Immature natural killer cell (primary cell): Measurements from ENCODE around the gene GCN1. TPM values are rescaled to one million over a fixed set of nuclear protein-coding genes. Genes with fewer than 3 reads are reported as not detected.
A peak's percentile ranks its signal among the peaks of the same experiment; 100 is the strongest.

Experiments
- DNase-seq, 3 donors: peaks; one replicate each; pipeline ENCODE4 v3.0.0; 2022; ENCODE audit warnings: mixed read lengths in 1 of 3
- H3K27ac Mint-ChIP-seq, 6 donors: one replicate each; pipeline ENCODE4 v1.8.0; 2020; ENCODE audit warnings: mixed read lengths in 6 of 6, mild to moderate bottlenecking in 5 of 6, inconsistent platforms in 4 of 6, moderate library complexity in 3 of 6
- H3K27me3 Mint-ChIP-seq, 3 donors: one replicate each; pipeline ENCODE4 v1.8.0; 2020 to 2021; ENCODE audit warnings: low read depth in 3 of 3, mild to moderate bottlenecking in 3 of 3, mixed read lengths in 3 of 3, moderate library complexity in 3 of 3, inconsistent platforms in 1 of 3
- H3K36me3 Mint-ChIP-seq, 3 donors: one replicate each; pipeline ENCODE4 v1.8.0; 2020; ENCODE audit warnings: mixed read lengths in 3 of 3, inconsistent platforms in 2 of 3, mild to moderate bottlenecking in 2 of 3
- H3K4me1 Mint-ChIP-seq, 2 donors: one replicate each; pipeline ENCODE4 v1.8.0; 2020; ENCODE audit warnings: inconsistent platforms in 2 of 2, mild to moderate bottlenecking in 2 of 2, mixed read lengths in 2 of 2, moderate library complexity in 1 of 2
- H3K4me3 Mint-ChIP-seq, 5 donors: one replicate each; pipeline ENCODE4 v1.8.0; 2020; ENCODE audit warnings: mild to moderate bottlenecking in 5 of 5, mixed read lengths in 5 of 5, inconsistent platforms in 3 of 5, moderate library complexity in 3 of 5
- H3K9me3 Mint-ChIP-seq, 6 donors: one replicate each; pipeline ENCODE4 v1.8.0; 2020; ENCODE audit warnings: mild to moderate bottlenecking in 6 of 6, mixed read lengths in 6 of 6, inconsistent platforms in 4 of 6, moderate library complexity in 3 of 6
- polyA plus RNA-seq, 3 donors: library from polyadenylated mRNA; unstranded; fragments of 300-500 nt; fragmentation: Illumina TruSeq; gene quantifications; one replicate each; pipeline ENCODE4 v1.2.3, GENCODE V29; 2021

GCN1 gene
- polyA plus RNA-seq, 3 donors from 2014 or later = 9.7 to 26.4 (median 11.3) TPM

DNA sequence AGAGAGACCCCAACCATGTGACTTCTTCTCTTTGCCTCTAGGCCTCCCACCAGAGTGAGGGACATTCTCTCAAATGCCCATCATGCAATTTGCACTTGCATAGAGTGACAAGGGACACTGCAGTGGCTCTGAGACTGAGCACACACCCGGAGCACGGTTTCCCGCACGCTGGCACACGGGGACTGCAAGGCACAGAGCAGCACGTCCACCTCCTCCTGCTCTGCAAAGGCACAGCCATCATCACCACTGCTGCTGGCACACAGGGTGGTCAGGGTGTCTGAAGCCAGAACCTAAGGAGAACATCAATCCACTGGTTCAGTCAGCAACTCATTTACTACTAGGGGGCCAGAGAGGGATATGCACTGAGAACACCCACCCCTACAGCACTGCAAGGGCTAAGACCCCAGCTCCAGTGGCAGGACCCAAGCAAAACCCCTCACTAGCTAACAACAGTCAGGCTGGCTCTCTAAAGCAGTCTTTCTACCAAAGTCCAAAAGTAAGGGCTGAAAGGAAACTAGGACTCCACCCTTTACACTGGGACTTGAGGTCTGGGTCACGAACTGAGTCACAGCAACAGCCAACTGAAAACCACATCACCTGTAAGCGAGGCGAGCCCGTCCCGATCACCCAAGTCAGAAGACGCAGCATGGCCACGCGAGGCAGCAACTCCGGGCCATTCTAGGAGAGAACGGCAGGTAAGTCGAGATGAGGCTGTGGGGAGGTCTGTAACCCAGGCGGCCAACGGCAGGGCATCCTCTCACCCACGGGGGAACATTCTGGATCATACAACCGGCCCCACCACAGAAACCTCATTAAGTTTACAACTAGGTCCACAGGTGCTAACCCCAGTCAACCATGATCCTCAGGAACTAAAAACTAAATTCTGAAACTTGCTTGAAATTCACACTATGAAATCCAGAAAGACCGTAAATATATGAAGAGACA lies 37.9 kb downstream of the GCN1 start:
- Mint-ChIP-seq H3K27ac (peak overlapping the region in 2 of 6 donors; percentile 45 to 57), H3K4me3 (no peak overlapping the region), H3K4me1 (no peaks in the 10 kb centered on the region)

DNA sequence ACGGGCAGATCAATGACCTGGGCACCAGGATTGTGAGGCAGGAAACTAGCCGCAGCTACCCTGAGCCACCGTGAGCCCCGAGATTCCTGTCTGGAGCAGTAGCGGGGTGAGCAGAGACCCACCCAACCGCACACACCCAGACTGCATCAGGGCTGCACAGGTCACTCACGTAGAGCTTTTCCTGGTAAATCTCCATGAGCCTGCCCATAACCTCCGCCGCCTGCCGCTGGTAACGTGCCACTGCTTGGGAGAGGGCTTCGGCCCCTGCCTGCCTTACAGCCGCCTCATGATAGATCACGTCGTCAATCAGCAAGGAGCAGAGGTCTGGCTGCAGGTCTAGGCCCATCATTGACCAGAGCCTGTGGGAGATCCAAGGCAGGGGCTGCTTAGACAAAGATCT lies 39.4 kb downstream of the GCN1 start:
- H3K4me1 Mint-ChIP-seq = no peaks in the 10 kb centered on the region
- H3K27ac Mint-ChIP-seq = no peak overlapping the region
- peaks cover 0 to 5% (median 0%) of the 10 kb centered on the region in 3 donors for H3K27me3 Mint-ChIP-seq
- H3K4me3 Mint-ChIP-seq = no peak overlapping the region
- no peaks in the 10 kb centered on the region for H3K9me3 Mint-ChIP-seq
- DNase-seq = no peak
- H3K36me3 Mint-ChIP-seq = peaks cover 20 to 38% (median 24%) of the 10 kb centered on the region in 3 donors

More for the DNA sequence above, 37.9 kb downstream of the GCN1 start:
- Mint-ChIP-seq H3K27me3 (peaks cover 0 to 6% (median 0%) of the 10 kb centered on the region in 3 donors), H3K9me3 (no peaks in the 10 kb centered on the region), H3K36me3 (peaks cover 26 to 44% (median 30%) of the 10 kb centered on the region in 3 donors)
- DNase-seq = no peak

DNA sequence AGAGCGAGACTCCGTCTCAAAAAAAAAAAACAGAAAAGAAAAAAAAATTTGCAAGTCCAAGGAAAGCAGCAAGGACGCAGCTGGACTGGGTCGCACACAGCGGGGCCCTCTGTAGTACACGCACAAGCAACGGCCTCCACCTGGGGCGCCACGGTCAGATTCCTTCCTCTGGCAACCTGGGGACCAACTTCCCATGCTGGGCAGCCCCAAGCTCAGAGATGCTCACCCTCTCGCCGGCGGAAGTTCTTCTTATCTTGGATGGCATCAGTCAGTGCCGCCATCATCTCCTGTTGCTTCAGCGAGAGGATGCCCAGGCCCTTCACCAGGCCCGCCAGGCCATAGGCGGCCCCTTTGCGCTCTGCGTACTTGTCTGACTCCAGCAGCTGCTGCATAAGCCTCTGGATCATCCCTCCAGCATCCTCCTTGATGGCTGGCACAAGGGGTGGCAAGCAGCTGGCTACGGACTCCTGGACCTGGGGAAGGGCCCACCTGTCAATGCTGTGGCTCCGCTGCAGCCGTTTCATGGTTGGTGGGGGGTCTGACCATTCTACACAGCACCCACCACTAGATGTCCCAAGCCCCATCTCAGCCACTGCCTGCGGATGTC lies 43.5 kb downstream of the GCN1 start:
- no peak overlapping the region for H3K27ac Mint-ChIP-seq
- no peak for DNase-seq
- H3K4me3 Mint-ChIP-seq = no peak overlapping the region
- H3K4me1 Mint-ChIP-seq = no peaks in the 10 kb centered on the region
- peaks cover 16 to 36% (median 18%) of the 10 kb centered on the region in 3 donors for H3K36me3 Mint-ChIP-seq
- peaks cover 0 to 1% (median 0%) of the 10 kb centered on the region in 3 donors for H3K27me3 Mint-ChIP-seq
- no peaks in the 10 kb centered on the region for H3K9me3 Mint-ChIP-seq

DNA sequence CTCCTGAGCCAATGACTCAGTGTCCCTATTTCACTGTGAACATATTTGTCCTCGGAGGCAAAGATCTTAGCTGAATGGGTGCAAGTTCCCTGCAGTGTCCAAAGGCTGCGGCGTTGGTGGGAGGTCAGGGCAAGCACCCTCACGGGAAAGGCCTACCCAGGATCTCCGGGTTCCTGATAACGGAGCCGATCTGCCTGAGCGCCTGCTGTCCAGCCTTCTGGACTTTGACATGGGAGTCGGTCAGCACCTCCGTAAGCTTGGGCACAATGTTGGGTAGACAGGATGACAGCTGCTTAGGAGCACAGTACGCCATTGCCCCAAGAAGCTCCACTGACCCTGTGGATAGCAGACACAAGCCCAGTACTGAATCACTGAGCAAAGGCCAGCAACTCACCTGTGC lies 46.5 kb downstream of the GCN1 start:
- Mint-ChIP-seq H3K4me3 (no peak overlapping the region), H3K27me3 (peaks cover 0 to 1% (median 0%) of the 10 kb centered on the region in 3 donors), H3K4me1 (no peaks in the 10 kb centered on the region), H3K9me3 (no peaks in the 10 kb centered on the region), H3K36me3 (peaks cover 15 to 33% (median 16%) of the 10 kb centered on the region in 3 donors), H3K27ac (peak overlapping the region in 1 of 6 donors; percentile 6)
- DNase-seq = no peak

DNA sequence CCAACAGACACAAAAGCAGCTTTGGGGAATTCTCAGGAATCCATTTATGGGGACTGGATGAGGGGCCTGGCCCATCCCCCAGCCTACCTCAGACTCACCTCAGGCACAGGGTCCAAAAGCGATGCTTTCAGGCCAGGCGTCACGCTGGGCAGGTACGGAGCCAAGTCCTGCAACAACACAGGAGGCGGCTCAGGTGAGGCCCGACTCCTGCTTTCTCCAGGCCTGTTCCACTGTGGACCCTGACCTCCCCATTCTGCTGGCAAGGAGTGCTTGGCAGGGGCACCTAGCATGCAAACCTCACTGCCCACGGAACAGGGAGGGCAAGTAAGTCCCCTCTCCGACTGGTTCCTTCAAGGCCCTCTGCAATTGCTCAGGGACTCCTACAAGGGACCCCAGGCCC lies 49.4 kb downstream of the GCN1 start:
- H3K36me3 Mint-ChIP-seq = peaks cover 26 to 45% (median 32%) of the 10 kb centered on the region in 3 donors
- no peaks in the 10 kb centered on the region for H3K9me3 Mint-ChIP-seq
- no peak overlapping the region for H3K4me3 Mint-ChIP-seq
- no peak for DNase-seq
- no peak overlapping the region for H3K27ac Mint-ChIP-seq
- H3K27me3 Mint-ChIP-seq = no peaks in the 10 kb centered on the region
- no peaks in the 10 kb centered on the region for H3K4me1 Mint-ChIP-seq

DNA sequence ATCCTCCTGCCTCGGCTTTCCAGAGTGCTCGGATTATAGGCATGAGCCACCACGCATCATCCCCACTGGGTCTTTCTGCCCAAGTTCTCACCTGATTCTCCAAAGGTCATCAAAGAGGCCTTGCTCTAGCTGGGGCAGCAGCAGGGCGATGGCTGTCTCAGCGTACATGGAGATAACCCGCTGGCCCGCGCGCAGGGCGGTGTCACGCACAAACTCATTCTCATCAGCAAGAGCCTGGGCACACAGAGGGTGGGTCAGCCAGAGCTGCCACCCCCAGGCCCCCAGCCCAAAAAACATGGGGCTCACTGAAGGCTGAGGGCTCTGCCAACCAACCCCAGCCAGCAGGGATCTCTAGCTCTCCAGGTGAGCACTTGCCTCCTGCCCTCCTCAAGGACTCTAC lies 50.3 kb downstream of the GCN1 start:
- Mint-ChIP-seq H3K27ac (no peak overlapping the region), H3K9me3 (no peaks in the 10 kb centered on the region), H3K4me1 (no peaks in the 10 kb centered on the region), H3K36me3 (peaks cover 26 to 51% (median 35%) of the 10 kb centered on the region in 3 donors), H3K4me3 (no peak overlapping the region), H3K27me3 (no peaks in the 10 kb centered on the region)
- no peak for DNase-seq

DNA sequence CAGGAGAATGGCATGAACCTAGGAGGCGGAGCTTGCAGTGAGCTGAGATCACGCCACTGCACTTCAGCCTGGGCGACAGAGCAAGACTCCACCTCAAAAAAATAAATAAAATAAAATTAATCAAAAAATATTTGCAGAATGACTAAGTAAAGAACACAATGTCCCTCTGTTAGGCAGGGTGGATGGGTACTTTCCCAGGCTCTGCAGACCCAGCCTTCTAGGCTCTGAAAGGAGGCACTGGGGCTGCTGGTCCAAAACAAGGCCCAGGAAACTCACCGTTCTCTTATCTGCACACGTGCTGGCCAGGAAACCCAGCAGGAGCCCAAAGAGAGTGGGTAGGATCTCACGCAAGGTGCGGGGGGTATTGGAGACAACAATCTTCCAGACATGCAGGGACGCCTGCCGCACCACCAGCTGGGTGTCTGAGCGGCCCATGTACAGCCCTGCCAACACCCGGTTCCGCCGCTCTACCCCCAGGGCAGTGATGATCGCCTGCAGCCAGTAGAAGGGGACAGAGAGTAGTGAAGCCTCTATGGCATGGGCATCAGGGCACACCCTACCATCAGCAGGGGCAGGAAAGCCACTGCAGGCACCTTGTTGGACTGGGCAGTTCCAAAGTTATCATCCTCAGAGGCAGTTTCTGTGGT lies 52.2 kb downstream of the GCN1 start:
- no peak for DNase-seq
- Mint-ChIP-seq H3K36me3 (peaks cover 20 to 43% (median 26%) of the 10 kb centered on the region in 3 donors), H3K4me3 (no peak overlapping the region), H3K27ac (no peak overlapping the region), H3K9me3 (no peaks in the 10 kb centered on the region), H3K4me1 (no peaks in the 10 kb centered on the region), H3K27me3 (peaks cover 0 to 2% (median 0%) of the 10 kb centered on the region in 3 donors)

DNA sequence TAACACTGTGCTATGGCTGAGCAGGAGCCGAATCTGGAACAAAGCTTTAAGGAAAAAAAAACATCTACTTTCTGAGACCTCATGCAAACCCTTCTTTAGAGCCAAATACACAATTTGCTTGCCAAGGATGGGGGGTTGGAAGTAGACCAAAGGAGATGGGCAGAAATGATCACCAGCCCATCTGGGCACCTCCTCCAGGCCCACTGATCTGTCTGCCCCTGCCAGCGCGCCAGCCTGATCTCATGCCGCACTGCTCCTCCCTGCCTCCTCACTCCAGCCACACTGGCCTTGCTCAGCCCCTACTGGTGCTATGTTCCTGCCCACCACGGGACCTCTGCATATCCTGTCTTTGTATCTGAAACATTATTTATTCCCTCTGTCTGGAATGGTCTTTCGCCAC lies 53.2 kb downstream of the GCN1 start:
- H3K27ac Mint-ChIP-seq = peak overlapping the region in 3 of 6 donors; percentile 27 to 60 (median 41)
- no peak for DNase-seq
- H3K36me3 Mint-ChIP-seq = peaks cover 22 to 42% (median 24%) of the 10 kb centered on the region in 3 donors
- H3K4me1 Mint-ChIP-seq = no peaks in the 10 kb centered on the region
- no peak overlapping the region for H3K4me3 Mint-ChIP-seq
- no peaks in the 10 kb centered on the region for H3K9me3 Mint-ChIP-seq
- H3K27me3 Mint-ChIP-seq = peaks cover 0 to 2% (median 2%) of the 10 kb centered on the region in 3 donors

DNA sequence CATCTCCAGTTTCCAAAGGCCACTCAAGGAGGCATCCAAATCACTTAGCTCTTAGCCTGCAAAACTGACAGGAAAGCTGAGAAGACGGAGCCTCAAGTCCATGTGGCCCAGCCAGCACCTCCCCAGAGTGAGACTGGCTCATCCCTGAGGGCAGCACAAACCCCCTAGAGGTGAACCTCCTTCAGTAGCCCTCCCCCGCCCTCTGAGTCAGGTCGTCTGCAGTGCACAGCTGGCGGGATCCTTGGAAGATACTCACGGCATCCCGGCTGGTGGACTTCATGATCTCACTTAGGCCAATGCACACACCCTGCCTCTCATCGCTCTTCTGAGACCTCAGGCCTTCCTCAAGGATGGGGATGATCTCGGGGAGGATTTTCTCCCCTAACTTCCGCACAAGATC lies 53.9 kb downstream of the GCN1 start:
- Mint-ChIP-seq H3K4me1 (no peaks in the 10 kb centered on the region), H3K27me3 (peaks cover 0 to 2% (median 2%) of the 10 kb centered on the region in 3 donors), H3K36me3 (peaks cover 22 to 45% (median 26%) of the 10 kb centered on the region in 3 donors), H3K9me3 (no peaks in the 10 kb centered on the region), H3K27ac (no peak overlapping the region), H3K4me3 (no peak overlapping the region)
- DNase-seq = no peak

DNA sequence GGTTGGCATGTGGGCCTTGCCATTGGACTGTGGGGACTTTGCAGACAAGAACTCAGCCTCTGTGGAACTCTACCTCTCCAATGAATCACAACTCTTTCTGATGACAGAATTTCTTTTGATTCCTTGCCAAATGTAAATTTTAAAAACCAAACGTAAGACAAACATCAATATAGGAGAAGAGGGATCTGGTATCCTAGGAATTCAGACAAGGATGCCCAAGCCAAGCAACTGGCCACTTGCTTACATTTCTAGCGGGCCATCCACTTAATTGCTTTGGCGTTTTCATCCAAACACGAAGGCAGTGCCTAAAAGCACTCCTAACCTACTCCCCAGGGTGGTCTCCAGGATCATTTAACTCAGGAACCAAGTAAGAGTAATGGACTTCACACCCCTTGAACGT lies 54.6 kb downstream of the GCN1 start:
- peaks cover 0 to 2% (median 2%) of the 10 kb centered on the region in 3 donors for H3K27me3 Mint-ChIP-seq
- no peak for DNase-seq
- no peaks in the 10 kb centered on the region for H3K9me3 Mint-ChIP-seq
- peak overlapping the region in 1 of 6 donors; percentile 47 for H3K27ac Mint-ChIP-seq
- peaks cover 22 to 43% (median 24%) of the 10 kb centered on the region in 3 donors for H3K36me3 Mint-ChIP-seq
- H3K4me1 Mint-ChIP-seq = no peaks in the 10 kb centered on the region
- no peak overlapping the region for H3K4me3 Mint-ChIP-seq

DNA sequence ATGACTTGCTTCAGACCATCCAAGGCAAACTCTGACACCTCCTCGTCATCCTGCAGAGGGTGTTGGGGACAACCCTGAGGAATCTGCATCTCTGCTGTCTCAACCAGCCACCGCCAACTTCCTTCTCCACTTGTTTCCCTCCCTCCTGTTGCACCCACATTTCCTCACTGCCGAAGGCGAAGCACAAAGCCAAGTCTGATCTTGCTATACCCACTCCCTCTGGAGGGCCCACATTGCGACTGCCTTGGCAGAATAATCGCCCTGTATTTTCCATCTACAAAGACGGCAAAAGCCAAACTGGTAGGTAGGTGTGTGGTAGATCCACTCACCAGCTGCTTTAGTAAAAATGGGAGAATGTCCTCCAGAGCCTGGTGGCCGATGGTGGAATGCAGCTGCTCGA lies 56.1 kb downstream of the GCN1 start:
- H3K27me3 Mint-ChIP-seq = peaks cover 0 to 2% (median 2%) of the 10 kb centered on the region in 3 donors
- H3K9me3 Mint-ChIP-seq = no peaks in the 10 kb centered on the region
- no peak overlapping the region for H3K4me3 Mint-ChIP-seq
- no peak for DNase-seq
- peak overlapping the region in 1 of 6 donors; percentile 41 for H3K27ac Mint-ChIP-seq
- H3K36me3 Mint-ChIP-seq = peaks cover 22 to 50% (median 31%) of the 10 kb centered on the region in 3 donors
- no peaks in the 10 kb centered on the region for H3K4me1 Mint-ChIP-seq

DNA sequence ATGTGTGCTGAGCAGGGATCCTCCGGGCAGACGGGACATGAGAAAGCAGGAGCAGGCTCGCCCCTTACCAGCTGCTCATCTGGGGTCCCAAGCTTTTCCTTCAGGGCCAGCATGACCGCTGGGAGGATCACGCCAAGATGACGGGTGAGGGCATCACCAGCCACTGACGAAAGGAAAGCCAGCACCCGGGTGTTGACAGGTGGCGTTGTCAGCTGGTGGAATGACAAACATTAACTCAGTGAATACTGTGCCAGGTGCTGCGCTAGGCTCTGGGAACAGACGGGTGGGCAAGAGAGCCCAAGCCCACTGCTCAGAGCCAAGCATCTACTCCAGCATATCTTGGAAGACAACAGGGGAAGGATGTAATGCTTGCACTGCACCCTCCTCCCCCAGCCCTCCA lies 56.7 kb downstream of the GCN1 start:
- H3K4me1 Mint-ChIP-seq = no peaks in the 10 kb centered on the region
- DNase-seq = no peak
- H3K27ac Mint-ChIP-seq = no peak overlapping the region
- H3K27me3 Mint-ChIP-seq = peaks cover 0 to 2% (median 2%) of the 10 kb centered on the region in 3 donors
- H3K36me3 Mint-ChIP-seq = peaks cover 22 to 54% (median 31%) of the 10 kb centered on the region in 3 donors
- no peaks in the 10 kb centered on the region for H3K9me3 Mint-ChIP-seq
- H3K4me3 Mint-ChIP-seq = no peak overlapping the region

DNA sequence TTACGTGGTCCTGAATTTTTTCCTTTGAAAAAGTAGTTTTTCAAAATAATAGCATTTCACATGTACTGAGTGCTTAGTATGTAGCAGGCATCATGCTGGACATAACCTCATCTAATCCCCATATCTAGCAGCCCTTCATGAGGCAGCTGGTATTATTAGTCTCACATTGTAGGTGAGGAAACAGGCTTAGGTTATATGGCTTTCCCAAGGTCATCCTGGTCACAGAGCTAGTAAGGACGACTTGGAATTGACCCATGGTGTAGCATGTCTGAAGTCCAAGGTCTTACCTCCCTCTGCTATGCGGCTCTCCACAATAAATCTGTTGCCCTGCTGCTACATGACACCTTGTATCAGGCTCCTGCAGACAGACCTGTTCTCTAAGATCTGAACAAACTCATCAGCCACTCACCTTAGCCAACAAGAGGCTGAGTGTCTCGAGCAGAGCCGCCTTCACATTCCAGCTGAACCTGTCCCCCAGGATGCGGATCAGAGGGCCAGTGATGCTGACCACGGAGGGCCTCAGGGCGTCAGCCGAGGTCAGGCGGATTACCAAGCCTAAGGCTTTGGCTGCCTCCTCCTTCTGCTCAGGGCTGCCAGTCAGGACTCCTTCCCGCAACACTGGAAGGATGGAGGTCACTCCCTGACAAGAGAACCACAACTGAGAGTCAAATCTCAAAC lies 58.3 kb downstream of the GCN1 start:
- no peak overlapping the region for H3K4me3 Mint-ChIP-seq
- H3K4me1 Mint-ChIP-seq = no peaks in the 10 kb centered on the region
- no peaks in the 10 kb centered on the region for H3K9me3 Mint-ChIP-seq
- peaks cover 0 to 2% (median 2%) of the 10 kb centered on the region in 3 donors for H3K27me3 Mint-ChIP-seq
- no peak overlapping the region for H3K27ac Mint-ChIP-seq
- DNase-seq = no peak
- H3K36me3 Mint-ChIP-seq = peaks cover 16 to 63% (median 34%) of the 10 kb centered on the region in 3 donors
